Kidney tubule cell (primary cell): Measurements from ENCODE around the gene BRD1.
"Not testable (repeated sequence)": the region's sequence is repeated elsewhere in the genome, so short reads cannot be mapped to it uniquely, and the experiment has no call there.

Experiments
- DNase-seq: peaks from one replicate; pipeline ENCODE4 v3.0.0-alpha.2; 2018; ENCODE audit warnings: low spot score

BRD1 gene

DNA sequence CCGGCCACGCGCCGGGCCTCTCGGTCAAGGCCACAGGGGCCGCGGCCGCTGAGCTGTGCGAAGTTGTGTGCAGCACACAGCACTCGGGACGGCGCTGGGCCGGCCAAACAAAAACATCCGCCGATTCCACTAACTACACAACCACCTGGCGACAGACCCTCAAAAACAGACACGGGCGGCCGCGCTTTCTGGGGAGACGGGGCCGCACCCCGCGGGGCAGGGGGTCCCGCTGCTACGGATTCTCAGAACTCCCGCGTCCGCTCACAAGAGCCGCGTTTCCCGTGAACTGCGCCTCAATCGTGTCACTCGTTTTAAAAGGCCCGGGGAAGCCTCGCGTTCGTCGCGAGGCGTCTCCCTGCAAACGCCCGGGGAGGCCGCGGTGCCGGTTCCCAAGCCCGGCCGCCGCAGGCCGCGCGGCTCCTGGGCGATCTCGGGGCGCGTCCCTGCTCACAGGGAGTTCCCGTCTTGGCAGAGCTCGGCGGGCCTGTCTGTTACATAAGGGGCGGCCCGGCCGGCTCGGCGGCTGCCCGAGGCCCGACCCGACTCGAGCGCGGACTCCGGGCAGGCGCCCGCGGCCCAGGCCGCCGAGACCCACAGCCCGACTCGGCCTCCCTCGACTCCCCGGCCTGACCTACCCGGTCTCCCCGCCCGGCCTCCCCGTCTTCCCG, 936 bp downstream of the BRD1 start:
- peak; percentile 25 for DNase-seq

DNA sequence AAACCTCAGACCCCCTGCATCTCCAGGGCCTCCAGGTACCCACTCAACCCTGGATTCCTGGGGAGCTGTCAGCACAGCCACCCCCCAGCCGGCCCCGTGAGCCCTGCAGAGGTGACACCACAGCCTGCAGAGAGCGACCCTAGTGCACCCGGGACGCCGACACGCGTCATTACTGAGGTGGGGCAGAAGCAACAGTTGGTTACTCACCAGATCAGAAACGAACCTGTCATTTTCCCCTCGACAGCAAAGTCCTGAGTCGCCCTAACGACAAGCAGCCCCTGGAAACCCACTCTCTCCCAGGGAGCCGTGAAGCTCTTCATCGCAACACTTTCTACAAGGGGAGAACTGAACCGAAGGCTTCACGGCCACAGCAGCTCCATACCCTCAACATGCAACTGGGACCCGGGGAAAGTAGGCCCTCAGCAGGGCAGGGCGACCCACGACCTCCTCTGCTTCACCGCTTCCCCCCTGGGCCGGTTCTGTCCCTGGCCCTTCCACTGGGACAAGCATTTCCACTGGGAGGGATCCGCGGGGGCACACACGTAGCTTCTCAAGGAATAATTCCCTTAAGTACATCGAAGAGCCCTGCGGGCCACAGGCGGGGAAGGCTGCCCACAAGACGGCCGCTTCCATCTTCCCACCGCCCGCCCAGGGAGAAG, 1.6 kb downstream of the BRD1 start:
- peak; percentile 63 for DNase-seq

DNA sequence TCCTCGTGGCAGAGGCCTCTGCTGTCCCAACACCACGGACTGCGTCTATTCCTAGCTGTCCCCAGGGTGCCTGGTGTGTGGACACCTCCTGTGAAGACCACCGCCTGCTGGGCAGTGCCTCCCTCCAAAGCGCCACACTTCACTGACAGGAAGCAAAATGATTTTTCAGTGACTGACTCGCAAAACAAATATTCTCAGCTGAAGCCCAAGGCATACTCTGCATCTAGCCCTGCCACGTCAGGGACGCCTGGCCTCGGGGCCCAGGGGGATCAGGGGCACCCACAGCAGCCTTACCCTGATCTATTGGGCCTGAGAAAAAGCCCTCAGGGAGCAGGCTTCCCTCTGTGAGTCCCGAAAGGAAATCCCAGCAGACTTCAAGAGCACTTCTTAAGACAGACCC, 2.2 kb downstream of the BRD1 start:
- DNase-seq = peak; percentile 62

DNA sequence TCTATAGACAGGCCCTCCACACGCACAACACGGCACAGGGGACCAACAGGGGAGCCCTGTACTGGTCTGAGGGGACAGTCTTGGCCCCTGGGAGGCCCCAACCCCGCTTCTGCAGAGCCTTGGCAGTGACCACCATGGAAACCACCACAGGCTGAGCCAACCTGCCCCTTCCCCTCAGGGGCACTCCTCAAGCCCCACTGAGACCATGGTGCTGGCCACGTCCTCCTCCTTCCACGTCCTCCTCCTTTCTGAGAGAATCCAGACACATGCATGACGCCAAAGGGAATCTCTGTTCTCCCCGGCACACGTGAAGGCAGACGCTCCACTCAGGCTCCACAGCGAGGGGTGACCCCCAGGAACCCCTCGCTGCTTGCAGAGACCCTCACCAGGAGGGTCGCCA, 2.7 kb downstream of the BRD1 start:
- no peak for DNase-seq

DNA sequence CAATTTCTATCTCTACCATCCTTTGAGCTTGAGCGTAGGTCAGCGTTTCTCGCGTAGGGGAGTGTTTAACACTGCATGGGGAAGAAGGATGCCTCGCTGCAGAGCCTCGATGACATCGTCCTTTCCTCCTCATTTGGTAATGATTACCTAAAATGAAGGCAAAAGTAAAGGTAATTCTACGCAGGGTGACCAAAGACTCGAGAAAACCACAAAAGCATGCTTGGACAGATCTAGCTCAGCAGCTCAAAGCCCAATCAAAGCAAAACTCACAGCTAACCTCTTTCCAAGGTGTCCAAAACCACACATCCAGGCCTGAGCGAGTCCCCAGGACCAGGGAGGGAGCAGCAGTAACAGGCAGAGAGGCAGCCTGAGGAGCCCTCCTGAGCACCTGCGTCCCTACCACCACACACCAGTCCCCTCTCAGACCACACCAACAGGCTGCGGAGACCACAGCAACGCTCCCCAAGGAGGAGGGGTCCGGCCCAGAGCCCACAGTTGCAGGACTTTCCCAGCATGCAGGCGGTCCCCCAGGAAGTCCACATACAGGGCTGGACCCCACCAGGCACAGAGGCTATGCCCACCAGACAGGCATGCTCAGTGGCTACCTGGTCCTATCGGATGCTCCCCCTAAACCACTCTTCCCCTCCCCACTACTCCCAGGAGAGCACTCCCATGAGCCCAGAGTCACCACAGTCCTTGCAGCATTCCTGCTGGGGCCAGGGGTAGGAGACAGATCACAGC, 3.3 kb downstream of the BRD1 start:
- DNase-seq = peak; percentile 86

DNA sequence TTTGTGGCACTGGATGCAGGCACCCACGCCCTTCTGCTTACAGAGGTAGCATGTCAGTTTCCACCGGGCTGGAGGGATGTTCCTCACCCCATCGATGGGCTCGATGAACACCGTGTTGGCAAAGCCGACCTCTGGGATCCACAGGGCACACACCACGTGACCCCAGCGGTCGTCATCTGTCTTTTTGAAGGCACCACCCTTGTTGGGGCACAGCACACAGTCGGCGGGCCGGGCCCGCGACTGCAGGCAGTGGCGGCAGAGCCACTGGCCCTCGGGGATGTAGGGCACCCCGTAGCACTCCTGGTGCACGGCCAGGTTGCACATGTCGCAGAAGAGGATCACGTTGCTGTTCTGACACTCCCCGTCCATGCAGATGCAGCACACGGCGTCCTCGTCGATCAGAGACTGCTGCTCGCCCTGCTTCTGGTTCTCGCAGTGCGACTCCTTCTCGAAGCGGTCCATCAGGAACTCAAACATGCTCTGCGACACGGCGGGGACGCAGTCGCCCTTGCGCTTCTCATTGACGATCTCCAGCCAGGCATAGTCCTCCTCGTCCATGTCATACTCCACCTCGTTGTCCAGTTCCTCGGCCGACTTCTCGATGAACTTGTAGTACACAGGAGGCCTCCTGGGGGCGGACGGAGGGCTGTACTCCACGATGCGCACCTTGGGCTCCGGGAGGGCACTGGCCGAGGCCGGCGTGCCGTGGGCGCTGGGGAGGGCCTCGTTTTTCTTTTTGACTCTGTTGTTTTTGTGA, 4.2 kb downstream of the BRD1 start:
- DNase-seq = no peak

DNA sequence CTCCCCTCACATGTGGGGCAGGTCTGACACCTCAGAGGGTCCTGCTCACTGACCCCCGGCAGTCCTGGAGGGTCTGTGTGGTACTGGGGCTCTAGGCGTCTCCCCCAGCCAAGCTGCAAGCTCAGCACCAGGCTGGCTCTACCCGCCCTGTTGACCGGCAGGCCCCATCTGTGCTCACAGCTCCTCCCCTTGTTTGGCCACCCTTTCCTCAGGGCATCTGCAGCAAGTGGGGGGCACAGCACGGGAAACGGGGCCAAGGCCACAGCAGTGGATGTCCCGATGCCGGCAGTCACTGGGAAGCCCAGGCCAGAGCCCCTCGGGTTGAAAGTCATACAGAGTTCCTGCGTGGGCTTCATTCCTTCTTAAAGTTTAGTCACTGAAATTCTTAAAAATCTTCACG, 5.9 kb downstream of the BRD1 start:
- not testable (repeated sequence) for DNase-seq

DNA sequence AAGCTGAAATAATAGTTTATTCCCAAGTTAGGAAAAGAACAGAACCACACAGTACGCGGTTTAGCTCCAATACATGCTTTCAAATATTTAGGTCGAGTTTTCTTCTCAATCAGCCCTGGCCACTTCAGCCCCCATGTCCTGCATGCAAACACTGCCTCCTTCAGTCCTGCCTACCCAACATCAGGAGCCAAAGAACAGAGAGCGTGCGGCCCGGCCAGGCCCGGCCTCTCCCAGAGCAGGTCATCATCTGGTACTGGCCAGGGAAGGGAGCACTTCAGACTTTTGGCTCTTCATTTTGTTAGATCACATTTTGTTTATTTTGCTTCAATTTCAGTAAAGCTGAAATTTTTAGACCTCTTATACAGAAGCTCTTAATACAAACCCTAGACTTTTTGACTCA, 6.7 kb downstream of the BRD1 start:
- no peak for DNase-seq

DNA sequence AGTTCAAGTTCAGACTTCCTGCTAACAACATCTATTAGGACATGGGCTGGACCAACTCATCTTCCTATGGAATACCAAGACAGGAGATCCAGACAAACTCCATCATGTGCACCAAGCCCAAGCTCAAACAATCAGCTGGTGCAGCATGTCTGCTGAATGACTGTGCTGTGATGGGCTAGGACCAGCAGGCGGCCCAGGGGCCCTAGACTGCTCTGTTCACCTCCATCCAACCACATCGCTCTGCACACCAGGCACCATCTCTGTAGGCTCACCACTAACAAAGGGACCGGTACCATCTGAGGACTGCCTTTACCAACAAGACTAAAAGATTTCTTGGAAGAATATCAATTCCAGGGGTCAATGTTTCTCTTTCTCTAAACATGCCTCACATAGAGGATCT, 10.3 kb downstream of the BRD1 start:
- no peak for DNase-seq

DNA sequence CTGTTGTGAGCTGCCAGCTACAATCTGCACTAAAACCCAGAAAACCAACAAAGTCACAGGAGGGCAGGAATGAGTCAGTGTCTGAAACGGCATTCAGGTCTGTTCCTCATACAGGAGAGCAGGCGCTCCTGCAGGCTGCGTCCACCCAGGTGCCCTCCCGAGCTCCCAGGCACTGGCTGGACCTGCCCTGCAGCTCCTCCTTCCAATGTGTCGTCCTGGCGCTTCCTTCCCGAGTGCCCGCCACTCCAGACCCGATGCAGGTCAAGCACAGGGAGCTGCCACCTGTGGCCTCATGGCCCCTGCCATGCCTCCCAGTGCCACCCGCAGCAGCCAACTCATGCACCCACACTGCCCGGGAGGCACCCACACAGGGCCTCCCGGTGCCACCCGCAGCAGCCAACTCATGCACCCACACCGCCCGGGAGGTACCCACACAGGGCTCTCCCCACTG, 12.0 kb downstream of the BRD1 start:
- DNase-seq = peak; percentile 87

DNA sequence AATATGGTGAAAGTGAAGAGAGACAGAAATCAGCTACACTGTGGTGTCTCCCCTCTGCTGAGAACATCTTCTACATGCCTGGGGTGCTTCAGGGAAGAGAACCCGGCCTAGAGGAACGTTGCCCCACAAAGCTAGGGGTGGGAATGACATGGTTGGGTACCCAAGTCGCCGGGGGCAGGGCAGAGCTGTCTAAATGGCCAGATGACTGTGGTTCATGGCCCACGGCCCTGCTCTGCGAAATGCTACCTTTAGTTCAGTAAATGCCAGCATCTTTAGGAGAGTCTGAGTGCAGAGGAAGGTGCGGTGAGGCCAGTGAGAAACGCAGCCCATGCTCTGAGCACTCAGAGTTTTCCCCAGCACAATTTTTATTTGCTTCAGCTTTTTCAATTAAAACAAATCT, 12.8 kb downstream of the BRD1 start:
- no peak for DNase-seq

DNA sequence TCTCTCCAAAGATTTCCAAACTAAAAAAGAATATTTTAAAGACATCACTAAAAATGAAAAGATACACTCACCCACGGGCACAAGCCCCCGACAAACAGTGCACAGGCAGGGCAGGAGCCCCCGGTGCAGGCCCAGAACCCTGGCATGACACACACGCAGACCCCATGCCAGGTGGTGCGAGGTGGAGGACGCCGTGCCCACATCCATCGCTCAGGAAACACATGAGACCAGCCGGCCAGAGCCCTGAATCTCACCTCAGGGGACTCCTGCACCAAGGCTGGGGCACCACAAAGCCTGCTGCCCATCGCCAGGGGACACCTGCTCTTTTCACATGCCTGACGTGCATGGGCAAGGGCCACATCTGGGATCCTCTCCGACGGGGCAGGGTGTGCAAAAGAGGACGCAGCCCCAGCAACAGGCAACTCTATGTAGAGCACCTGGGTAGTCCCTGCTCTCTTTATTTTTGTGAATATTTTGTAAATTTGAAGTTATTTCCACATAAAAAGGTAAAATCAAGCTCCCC, 13.4 kb downstream of the BRD1 start:
- DNase-seq = no peak

DNA sequence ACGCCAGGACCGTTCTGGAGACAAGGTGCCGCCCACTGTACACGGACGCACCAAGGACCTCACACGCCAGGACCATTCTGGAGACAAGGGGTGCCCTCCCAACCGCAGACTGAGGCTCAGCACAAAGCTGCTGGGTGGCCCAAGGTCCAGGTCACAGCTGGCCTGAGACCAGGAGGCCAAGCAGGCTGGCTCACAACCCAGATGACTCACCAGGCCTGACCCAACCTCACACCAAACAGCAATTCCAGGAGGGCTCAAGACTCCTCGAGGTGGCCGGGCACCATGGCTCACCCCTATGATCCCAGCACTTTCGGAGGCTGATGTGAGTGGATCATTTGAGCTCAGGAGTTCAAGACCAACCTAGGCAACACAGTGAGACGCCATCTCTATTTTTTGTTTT, 14.8 kb downstream of the BRD1 start:
- peak; percentile 54 for DNase-seq

DNA sequence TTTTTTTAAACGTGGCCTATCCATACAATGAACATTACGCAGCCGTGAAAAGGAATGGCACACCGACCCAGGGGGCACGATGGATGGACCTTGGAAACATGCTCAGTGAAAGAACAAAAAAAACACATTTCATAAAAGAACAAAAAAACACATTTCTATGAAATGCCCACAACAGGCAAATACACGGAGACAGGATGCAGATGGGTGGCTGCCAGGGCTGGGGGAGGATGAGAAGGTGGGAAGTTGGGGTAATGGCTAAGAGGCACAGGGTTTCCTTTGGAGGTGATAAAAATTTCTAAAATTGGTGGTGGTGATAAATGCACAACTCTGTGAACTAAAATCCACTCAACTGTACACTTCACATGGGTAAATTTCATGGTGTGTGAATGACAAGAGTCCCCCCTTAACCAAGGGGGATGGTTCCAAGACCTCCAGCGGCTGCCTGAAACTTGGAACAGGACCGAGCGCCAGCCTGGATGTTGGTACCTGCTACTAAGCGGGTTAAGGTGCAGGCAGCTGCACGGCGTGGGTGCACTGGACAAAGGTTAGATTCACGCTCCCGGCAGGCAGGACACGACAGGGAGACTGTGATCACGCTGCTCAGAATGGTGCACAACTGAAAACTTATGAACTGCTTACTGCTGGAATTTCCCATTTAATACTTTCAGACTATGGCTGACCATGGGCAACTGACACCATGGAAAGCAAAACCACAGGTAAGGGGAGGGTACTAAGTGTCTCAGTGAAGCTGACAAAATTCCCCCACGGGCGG, 16.5 kb downstream of the BRD1 start:
- DNase-seq = no peak

DNA sequence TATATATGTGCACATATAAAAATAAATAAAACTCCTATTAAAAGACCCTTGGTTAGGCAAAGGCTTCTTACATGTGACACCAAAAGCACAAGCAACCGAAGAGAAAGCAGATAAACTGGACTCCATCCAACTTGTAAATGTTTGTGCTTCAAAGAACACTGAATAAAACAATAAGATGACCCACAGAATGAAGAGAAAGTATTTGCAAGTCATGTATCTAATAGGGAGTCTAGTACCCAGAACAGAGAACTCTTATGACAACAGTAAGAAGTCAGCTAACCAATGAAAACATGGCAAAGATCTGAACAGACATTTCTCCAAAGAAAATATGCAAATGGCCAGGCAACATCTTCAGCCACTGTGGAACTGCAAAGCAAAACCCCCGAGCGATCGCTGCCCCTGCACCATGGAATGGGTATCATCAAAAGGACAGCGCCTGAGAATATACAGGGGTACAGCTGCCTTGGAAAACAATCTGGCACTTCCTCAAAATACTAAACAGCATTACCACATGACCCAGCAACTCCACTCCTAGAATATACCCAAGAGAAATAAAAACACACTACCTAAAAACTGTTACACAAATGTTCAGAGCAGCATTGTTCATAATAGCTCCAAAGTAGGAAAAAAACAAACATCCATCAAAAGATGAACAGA, 17.2 kb downstream of the BRD1 start:
- DNase-seq = no peak

DNA sequence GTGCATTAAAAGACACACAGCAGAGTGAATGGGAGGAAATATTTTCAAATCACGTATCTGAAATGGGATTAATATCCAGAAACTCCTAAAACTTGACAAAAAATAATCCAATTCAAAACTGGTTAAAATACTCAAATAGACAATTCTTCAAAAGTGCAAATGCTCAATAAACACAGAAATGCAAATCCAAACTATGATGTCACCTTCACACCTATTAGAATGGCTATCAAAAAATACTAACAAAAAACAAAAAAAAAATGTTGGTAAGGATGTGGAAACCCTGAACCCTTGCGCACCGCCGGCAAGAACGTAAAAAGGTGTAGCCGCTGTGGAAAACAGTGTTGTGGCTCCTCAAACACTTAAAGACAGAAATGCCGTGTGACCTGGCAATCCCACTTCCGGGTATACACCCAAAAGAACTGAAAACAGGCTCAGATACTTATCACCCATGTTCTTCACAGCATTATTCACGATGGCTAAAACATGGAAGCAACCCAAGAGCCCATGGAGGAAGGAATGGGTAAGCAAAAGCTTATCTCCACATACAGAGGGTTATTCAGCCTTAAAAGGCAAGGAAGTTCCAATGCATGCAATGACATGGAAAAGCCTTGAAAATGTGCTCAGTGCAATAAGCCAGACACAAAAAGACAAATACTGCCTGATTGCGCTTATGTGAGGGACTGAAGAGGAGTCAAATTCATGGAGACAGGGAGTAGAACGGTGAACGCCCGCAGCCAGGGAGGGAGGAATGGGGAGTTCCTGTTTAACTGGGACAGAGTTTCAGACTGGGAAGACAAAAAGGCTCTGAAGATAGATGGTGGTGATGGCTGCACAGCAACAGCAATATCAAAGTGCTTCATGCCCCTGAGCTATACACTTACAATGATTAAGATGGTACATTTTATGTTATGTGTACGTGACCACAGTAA, 19.6 kb downstream of the BRD1 start:
- no peak for DNase-seq

DNA sequence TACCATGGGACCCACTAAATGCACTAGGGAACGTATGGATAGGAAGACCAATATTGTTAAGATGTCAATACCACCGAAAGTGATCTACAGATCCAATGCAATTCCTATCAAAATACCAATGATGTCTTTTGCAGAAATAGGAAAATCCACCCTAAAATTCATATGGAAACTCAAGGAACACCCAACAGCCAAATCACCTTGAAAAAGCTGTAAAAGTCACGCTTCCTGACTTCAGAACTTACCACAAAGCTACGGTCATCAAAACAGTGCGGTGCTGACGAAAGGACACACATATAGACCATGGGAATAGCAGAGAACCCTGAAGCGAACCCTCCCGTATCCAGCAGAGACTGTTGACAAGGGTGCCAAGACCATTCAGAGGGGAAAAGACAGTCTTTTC, 20.5 kb downstream of the BRD1 start:
- no peak for DNase-seq

DNA sequence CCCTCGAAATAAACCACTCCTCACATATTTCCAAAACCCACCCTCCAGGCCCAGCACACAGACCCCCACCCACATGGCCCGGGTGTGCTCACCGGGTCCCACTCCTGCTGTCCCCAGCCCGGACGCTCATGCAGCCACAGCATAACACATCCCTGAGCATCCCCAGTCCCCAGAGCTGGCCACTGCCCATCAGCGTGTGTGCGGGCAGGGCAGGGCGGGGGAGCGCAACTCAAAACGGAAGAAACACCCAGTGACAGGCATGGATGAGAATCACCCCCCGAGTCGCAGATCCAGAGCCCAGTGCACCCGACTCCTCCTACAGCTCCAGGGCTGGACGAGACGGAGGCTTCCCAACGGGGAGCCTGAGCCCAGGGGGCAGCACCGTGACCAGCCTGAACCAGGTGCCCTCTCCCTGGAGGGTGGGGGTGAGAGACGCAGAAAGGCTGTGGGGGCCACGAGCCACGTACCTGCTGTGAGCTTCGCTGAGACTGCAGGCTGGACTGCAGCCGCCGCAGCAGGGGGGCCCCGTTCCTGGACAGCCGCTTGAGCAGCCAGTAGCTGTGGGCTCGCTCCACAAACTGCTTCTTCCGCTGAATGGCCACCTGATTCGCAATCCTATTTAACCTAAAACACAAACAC, 23.8 kb downstream of the BRD1 start:
- DNase-seq = no peak

DNA sequence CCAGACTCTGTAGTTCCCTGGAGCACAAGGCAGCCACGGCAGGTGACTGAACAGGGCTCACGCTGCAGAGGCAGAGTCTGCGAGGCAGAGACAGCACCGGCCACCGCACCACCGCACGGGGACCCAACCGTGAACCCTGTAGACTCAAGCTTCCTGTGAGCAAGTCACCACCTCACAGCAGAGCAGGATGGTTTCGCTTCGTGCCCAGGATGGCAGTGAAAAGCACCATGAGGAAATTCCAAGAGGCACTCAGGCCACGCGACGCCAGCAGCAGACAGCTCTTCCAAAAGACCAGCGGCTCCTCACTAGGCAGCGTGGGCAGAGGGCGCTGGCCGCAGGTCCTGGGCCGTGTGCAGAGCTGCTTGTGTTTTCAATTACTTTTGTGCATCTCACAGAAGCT, 24.5 kb downstream of the BRD1 start:
- peak; percentile 63 for DNase-seq
